Measurements from ENCODE around the gene CADM3.

CADM3 gene

GRCh38 chr1:159171254-159171687, at the start of gene CADM3:
TSS of gene CADM3 (plus strand) at chr1:159171615. CDS start at chr1:159171766, 151 bp downstream.
- DNase-seq (ENCODE audit: low read depth, low spot score): no peak

- no peak for DNase-seq (ENCODE audit: low read depth, low spot score)
Observed at GRCh38 chr1:159122005-159122621, 49.3 kb upstream of the CADM3 start.

- no peak for DNase-seq (ENCODE audit: low read depth, low spot score)
Observed at GRCh38 chr1:159123587-159123986, 47.8 kb upstream of the CADM3 start.

- peak; percentile 41 for DNase-seq (ENCODE audit: low read depth, low spot score)
Observed at GRCh38 chr1:159132271-159132881, 39.0 kb upstream of the CADM3 start.

- no peak for DNase-seq (ENCODE audit: low read depth, low spot score)
Observed at GRCh38 chr1:159140474-159140873, 30.9 kb upstream of the CADM3 start.

GRCh38 chr1:159141584-159142390, 29.6 kb upstream of the CADM3 start:
- DNase-seq (ENCODE audit: low read depth, low spot score): no peak

- no peak for DNase-seq (ENCODE audit: low read depth, low spot score)
Observed at GRCh38 chr1:159142391-159142663, 29.1 kb upstream of the CADM3 start.

GRCh38 chr1:159142726-159143510, 28.5 kb upstream of the CADM3 start:
- no peak for DNase-seq (ENCODE audit: low read depth, low spot score)

GRCh38 chr1:159144571-159144970, 26.8 kb upstream of the CADM3 start:
- no peak for DNase-seq (ENCODE audit: low read depth, low spot score)

- DNase-seq (ENCODE audit: low read depth, low spot score): no peak
Observed at GRCh38 chr1:159146980-159147379, 24.4 kb upstream of the CADM3 start.

- no peak for DNase-seq (ENCODE audit: low read depth, low spot score)
Observed at GRCh38 chr1:159152031-159152430, 19.4 kb upstream of the CADM3 start.

GRCh38 chr1:159161001-159161718, 10.3 kb upstream of the CADM3 start:
- peak; percentile 10 for DNase-seq (ENCODE audit: low read depth, low spot score)

- DNase-seq (ENCODE audit: low read depth, low spot score): no peak
Observed at GRCh38 chr1:159161719-159162026, 9.7 kb upstream of the CADM3 start.

GRCh38 chr1:159162516-159163265, 8.7 kb upstream of the CADM3 start:
- DNase-seq (ENCODE audit: low read depth, low spot score): no peak

- no peak for DNase-seq (ENCODE audit: low read depth, low spot score)
Observed at GRCh38 chr1:159163614-159164228, 7.7 kb upstream of the CADM3 start.

GRCh38 chr1:159168043-159168442, 3.4 kb upstream of the CADM3 start:
- DNase-seq (ENCODE audit: low read depth, low spot score): no peak

- no peak for DNase-seq (ENCODE audit: low read depth, low spot score)
Observed at GRCh38 chr1:159170639-159171038, 776 bp upstream of the CADM3 start.

- DNase-seq (ENCODE audit: low read depth, low spot score): no peak
Observed at GRCh38 chr1:159171688-159172501, 480 bp downstream of the CADM3 start.

- no peak for DNase-seq (ENCODE audit: low read depth, low spot score)
Observed at GRCh38 chr1:159172614-159173291, 1.3 kb downstream of the CADM3 start.

Measured in activated naive CD8-positive, alpha-beta T cell treated with anti-CD3 and anti-CD28 coated beads, Interleukin-2, amount 50 U/mL, for 16 hours (primary cell).